Gastroesophageal sphincter (tissue), 4 donors: ENCODE data around the gene ID2. TPM values are rescaled to one million over a fixed set of nuclear protein-coding genes. Genes with fewer than 3 reads are reported as not detected.
"Not testable (repeated sequence)": the region's sequence is repeated elsewhere in the genome, so short reads cannot be mapped to it uniquely, and the experiment has no call there.

Experiments
- ATAC-seq: fragments of 150-250 bp; one replicate; pipeline ENCODE4 v1.9.1; 2016; ENCODE audit warnings: mild to moderate bottlenecking, moderate library complexity
- H3K27ac ChIP-seq, 4 donors: fragments of 200-600 bp; sonication (generic) in 3 of 4; 1 replicate in 3 of 4; 2 replicates in 1 of 4; pipeline ENCODE4 v1.5.1; 2016 to 2019
- H3K27me3 ChIP-seq: fragments of 200-600 bp; sonication (generic); one replicate; pipeline ENCODE4 v1.5.1; 2019
- H3K36me3 ChIP-seq, 2 donors: fragments of 200-600 bp; sonication (generic); one replicate each; pipeline ENCODE4 v1.5.1; 2019; ENCODE audit warnings: control low read depth in 1 of 2
- H3K4me1 ChIP-seq, 3 donors: fragments of 200-600 bp; sonication (generic); 1 replicate in 2 of 3; 2 replicates in 1 of 3; pipeline ENCODE4 v1.5.1; 2016 to 2019; ENCODE audit warnings: control low read depth in 2 of 3
- H3K4me3 ChIP-seq, 2 donors: fragments of 200-600 bp; sonication (generic); one replicate each; pipeline ENCODE4 v1.5.1; 2019; ENCODE audit warnings: mild to moderate bottlenecking in 1 of 2, moderate library complexity in 1 of 2
- H3K9me3 ChIP-seq, 3 donors: fragments of 200-600 bp; sonication (generic); one replicate each; pipeline ENCODE4 v1.5.1; 2017 to 2019; ENCODE audit warnings: control low read depth in 2 of 3
- CTCF ChIP-seq, 4 experiments: fragments of 200-600 bp in 2 of 4; fragments of 450-650 bp in 2 of 4; sonication (generic) in 1 of 4; IDR thresholded peaks; one replicate each; pipeline ENCODE4 v1.5.1; 2017 to 2019; ENCODE audit warnings: antibody characterized with exemption in 4 of 4, mild to moderate bottlenecking in 2 of 4, moderate library complexity in 2 of 4
- EP300 ChIP-seq: sonication (generic); formaldehyde crosslinking; IDR thresholded peaks from one replicate; pipeline ENCODE4 v1.6.1; 2017; ENCODE audit warnings: antibody characterized with exemption, mild to moderate bottlenecking
- POLR2A ChIP-seq, 2 donors: fragments of 450-650 bp; IDR thresholded peaks; one replicate each; pipeline ENCODE4 v1.6.1; 2017; ENCODE audit warnings: antibody characterized with exemption in 2 of 2, mild to moderate bottlenecking in 2 of 2, moderate library complexity in 1 of 2
- POLR2AphosphoS5 ChIP-seq: sonication (generic); formaldehyde crosslinking; IDR thresholded peaks from one replicate; pipeline ENCODE4 v1.6.1; 2017; ENCODE audit warnings: antibody characterized with exemption
- WGBS, 2 donors: methylation state at CpG; one replicate each; pipeline ENCODE4 v1.1.5; 2018; ENCODE audit warnings: low coverage in 1 of 2; 5-methylcytosine and 5-hydroxymethylcytosine counted together
- total RNA-seq, 4 donors: library from RNA; depleted of rRNA; stranded (reverse); fragments of >200 nt; gene quantifications; one replicate each; pipeline ENCODE4 v1.1.0, GENCODE V29; 2016

ID2 gene
- total RNA-seq, 4 donors from 2014 or later = 142 to 384 (median 169) TPM

GRCh38 chr2:8728305-8729015 lies 46.6 kb downstream of the ID2 start:
- H3K4me1 ChIP-seq = peaks cover 0 to 6% (median 0%) of the 10 kb centered on the region in 3 donors
- no peak for TF ChIP-seq POLR2A (IDR thresholded peaks at IDR 0.05)
- no peak for TF ChIP-seq CTCF (IDR thresholded peaks at IDR 0.05)
- peaks cover 0 to 78% of the 10 kb centered on the region in 2 donors for H3K36me3 ChIP-seq
- no peaks in the 10 kb centered on the region for H3K27me3 ChIP-seq
- no peak overlapping the region for H3K27ac ChIP-seq
- ATAC-seq = no peak
- H3K9me3 ChIP-seq = no peaks in the 10 kb centered on the region
- 96 to 100% methylated on average over 5 to 7 of the region's 7 CpGs for WGBS, 2 donors
- H3K4me3 ChIP-seq = no peak overlapping the region

GRCh38 chr2:8729101-8729500 lies 47.2 kb downstream of the ID2 start:
- H3K9me3 ChIP-seq, H3K4me1 ChIP-seq, ATAC-seq, H3K4me3 ChIP-seq, H3K27ac ChIP-seq, H3K27me3 ChIP-seq: not testable (repeated sequence)
- 89 to 92% methylated on average over 5 of the region's 5 CpGs for whole genome bisulfite sequencing, 2 donors
- H3K36me3 ChIP-seq = peaks cover 0 to 85% of the 10 kb centered on the region in 2 donors

DNA sequence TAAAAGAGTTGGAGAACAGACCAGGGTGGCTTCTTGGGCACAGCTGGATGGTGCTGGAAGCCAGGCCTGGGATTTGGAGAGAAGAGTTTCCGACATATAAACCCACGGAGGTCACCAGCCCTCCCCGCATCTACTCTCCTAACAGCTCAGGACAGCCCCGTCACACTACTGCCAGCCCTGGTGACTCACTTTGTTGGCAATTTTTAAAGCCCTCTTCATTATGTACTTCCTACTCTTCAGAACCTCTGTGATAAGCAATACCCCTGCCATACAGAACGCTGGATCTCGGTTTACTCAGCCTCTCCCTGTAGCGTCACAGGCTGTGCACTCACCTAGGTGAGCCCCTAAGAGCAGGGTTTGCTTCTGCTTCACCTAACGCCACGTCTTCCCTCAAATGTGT lies 48.1 kb downstream of the ID2 start:
- no peak for ATAC-seq

DNA sequence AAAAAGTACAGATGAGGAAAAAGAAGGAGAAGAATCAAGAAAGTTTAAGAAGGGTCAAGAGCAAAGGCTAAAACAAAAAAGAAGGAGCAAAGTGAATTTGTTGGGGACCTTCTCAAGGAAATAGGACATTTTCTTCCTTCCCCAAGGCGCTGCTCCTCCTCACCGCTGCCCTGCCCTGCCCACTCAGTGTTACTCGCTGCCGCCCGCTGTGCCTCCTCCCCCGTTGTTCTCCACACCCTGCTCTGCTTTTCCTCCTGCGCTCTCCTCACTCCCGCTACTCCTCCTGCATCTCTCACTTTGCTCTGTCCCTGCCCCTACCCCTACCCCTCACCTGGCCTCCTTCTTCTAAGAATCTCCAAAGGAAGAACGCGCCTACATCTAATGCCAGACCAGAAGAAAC lies 50.7 kb downstream of the ID2 start:
- 96 to 98% methylated on average over 7 to 8 of the region's 10 CpGs for WGBS, 2 donors
- H3K9me3 ChIP-seq = no peaks in the 10 kb centered on the region
- H3K4me1 ChIP-seq = peaks cover 0 to 6% (median 0%) of the 10 kb centered on the region in 3 donors
- no peak for ATAC-seq
- no peak for TF ChIP-seq POLR2A (IDR thresholded peaks at IDR 0.05)
- no peak for TF ChIP-seq POLR2AphosphoS5
- TF ChIP-seq EP300 = no peak
- TF ChIP-seq CTCF (IDR thresholded peaks at IDR 0.05) = no peak
- peaks cover 0 to 91% of the 10 kb centered on the region in 2 donors for H3K36me3 ChIP-seq
- no peak overlapping the region for H3K27ac ChIP-seq
- H3K27me3 ChIP-seq = no peaks in the 10 kb centered on the region
- no peak overlapping the region for H3K4me3 ChIP-seq

More for the DNA sequence above, 48.1 kb downstream of the ID2 start:
- H3K27ac ChIP-seq = no peak overlapping the region
- no peaks in the 10 kb centered on the region for H3K27me3 ChIP-seq
- H3K4me1 ChIP-seq = peaks cover 0 to 6% (median 0%) of the 10 kb centered on the region in 3 donors
- 68 to 89% methylated on average over 5 to 9 of the region's 9 CpGs for WGBS, 2 donors
- TF ChIP-seq EP300 = no peak
- no peak for TF ChIP-seq POLR2AphosphoS5
- no peak for TF ChIP-seq POLR2A (IDR thresholded peaks at IDR 0.05)
- TF ChIP-seq CTCF (IDR thresholded peaks at IDR 0.05) = no peak
- peaks cover 0 to 87% of the 10 kb centered on the region in 2 donors for H3K36me3 ChIP-seq
- H3K9me3 ChIP-seq = no peaks in the 10 kb centered on the region
- no peak overlapping the region for H3K4me3 ChIP-seq

Other genes with a start within 250 kb of the ID2 start
- 100 to 1,000 TPM in 2 of 4 donors, 10 to 100 TPM in 2; 73.3 to 122 (median 88.9) TPM for gene KIDINS220, start 155.6 kb downstream of the ID2 start, total RNA-seq